Mucosa of rectum (tissue), 2 donors: Measurements from ENCODE around the gene ATAD2B.

ENCODE experiments used
- H3K27ac ChIP-seq, 2 donors: one replicate each; pipeline ENCODE4 v1.7.0; 2013; ENCODE audit warnings: inconsistent platforms in 2 of 2, low read depth in 2 of 2, low read length in 2 of 2
- H3K27me3 ChIP-seq, 2 donors: one replicate each; pipeline ENCODE4 v1.7.0; 2013; ENCODE audit warnings: low read length in 2 of 2; ENCODE audit not compliant: control insufficient read depth in 2 of 2, insufficient read depth in 2 of 2
- H3K36me3 ChIP-seq, 2 donors: one replicate each; pipeline ENCODE4 v1.7.0; 2013; ENCODE audit warnings: low read length in 2 of 2; ENCODE audit not compliant: control insufficient read depth in 2 of 2, insufficient read depth in 2 of 2
- H3K4me1 ChIP-seq, 2 donors: one replicate each; pipeline ENCODE4 v1.7.0; 2013; ENCODE audit warnings: low read length in 2 of 2, mild to moderate bottlenecking in 1 of 2; ENCODE audit not compliant: control insufficient read depth in 2 of 2, insufficient read depth in 2 of 2
- H3K4me3 ChIP-seq, 2 donors: one replicate each; pipeline ENCODE4 v1.7.0; 2013; ENCODE audit warnings: low read length in 2 of 2
- H3K9ac ChIP-seq, 2 donors: one replicate each; pipeline ENCODE4 v1.7.0; 2013; ENCODE audit warnings: low read length in 2 of 2, low read depth in 1 of 2, mild to moderate bottlenecking in 1 of 2
- H3K9me3 ChIP-seq, 2 donors: one replicate each; pipeline ENCODE4 v1.7.0; 2013; ENCODE audit warnings: low read length in 2 of 2; ENCODE audit not compliant: control insufficient read depth in 2 of 2
- donor health status: healthy.
- donor health status: Normal muscosa, but diverticular disease.

The ATAD2B gene

DNA sequence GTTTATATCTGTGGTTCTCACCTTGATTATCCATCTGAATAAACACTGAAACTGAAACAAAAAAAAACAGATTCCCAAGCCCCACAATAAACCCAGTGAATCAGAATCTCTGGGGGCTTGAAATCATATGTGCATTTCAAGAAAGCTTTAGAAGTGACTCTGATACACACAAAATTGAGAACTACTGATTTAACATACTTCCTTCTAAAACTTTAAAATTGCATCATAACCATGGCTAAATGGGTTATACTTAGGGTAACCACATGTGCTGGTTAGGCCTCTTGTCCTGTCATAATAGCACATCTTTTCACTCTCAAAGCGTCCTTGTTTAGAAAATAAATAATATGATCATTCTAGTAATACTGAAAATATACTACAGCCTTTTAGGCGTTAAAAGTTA is 100.9 kb downstream of the ATAD2B start:
- Histone ChIP-seq H3K4me1 (no peaks in the 10 kb centered on the region), H3K27ac (no peak overlapping the region), H3K4me3 (no peak overlapping the region), H3K27me3 (no peaks in the 10 kb centered on the region), H3K9me3 (no peaks in the 10 kb centered on the region), H3K9ac (no peak overlapping the region), H3K36me3 (peaks cover 4 to 19% of the 10 kb centered on the region in 2 donors)

DNA sequence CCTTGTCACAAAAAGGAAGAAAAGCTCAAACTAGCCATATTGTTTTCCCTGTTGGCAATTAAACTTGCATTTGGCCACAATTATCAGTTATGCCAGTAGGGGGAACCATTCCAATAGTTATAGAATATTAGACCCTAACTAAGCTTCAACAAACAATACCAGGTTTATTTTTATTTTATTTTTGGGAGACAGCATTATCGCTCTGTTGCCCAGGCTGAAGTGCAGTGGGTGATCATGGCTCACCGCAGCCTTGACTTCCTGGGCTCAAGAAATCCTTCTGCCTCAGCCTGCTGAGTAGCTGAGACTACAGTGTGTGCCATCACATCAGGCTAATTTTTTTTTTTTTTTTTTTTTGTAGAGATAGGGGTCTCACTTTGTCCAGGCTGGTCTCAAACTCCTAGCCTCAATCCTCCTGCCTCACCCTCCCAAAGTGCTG is 102.1 kb downstream of the ATAD2B start:
- Histone ChIP-seq H3K36me3 (peaks cover 4 to 19% of the 10 kb centered on the region in 2 donors), H3K27me3 (no peaks in the 10 kb centered on the region)

DNA sequence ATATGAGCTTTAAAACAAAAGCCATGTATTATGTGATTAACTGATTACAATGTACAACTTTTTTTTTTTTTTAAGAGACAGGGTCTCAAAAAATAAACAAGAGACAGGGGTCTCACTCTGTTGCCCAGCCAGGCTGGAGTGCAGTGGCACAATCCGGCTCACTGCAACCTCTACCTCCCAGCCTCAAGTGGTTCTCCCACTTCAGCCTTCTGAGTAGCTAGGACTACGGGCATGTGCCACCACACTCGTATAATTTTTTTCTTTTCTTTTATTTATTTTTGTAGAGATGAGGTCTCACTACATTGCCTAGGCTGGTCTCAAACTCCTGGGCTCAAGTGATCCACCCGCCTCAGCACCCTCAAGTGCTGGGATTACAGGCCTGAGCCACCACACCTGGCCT is 103.1 kb downstream of the ATAD2B start:
- Histone ChIP-seq H3K4me3 (no peak overlapping the region), H3K36me3 (peaks cover 4 to 19% of the 10 kb centered on the region in 2 donors), H3K27ac (no peak overlapping the region), H3K9ac (no peak overlapping the region), H3K9me3 (no peaks in the 10 kb centered on the region), H3K4me1 (no peaks in the 10 kb centered on the region), H3K27me3 (no peaks in the 10 kb centered on the region)

More for the DNA sequence above, 102.1 kb downstream of the ATAD2B start:
- Histone ChIP-seq H3K4me1 (no peaks in the 10 kb centered on the region), H3K4me3 (no peak overlapping the region), H3K9me3 (no peaks in the 10 kb centered on the region), H3K9ac (no peak overlapping the region), H3K27ac (no peak overlapping the region)

DNA sequence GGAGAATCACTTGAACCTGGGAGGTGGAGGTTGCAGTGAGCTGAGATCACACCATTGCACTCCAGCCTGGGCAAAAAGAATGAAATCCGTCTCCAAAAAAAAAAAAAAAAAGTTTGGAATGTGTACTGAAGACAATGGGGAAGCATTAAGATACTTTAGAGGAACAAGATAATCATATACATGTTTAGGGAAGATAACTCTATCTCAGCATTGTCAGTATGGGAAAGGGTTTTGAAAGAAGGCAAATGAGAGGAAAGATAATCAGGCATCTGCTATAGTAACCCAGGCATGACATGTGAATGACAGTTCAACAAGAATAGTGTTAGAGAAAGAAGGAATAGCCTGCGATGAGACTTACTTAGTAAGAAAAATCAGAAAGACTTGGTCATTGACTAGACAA is 112.0 kb downstream of the ATAD2B start:
- Histone ChIP-seq H3K4me1 (no peaks in the 10 kb centered on the region), H3K9ac (no peak overlapping the region), H3K9me3 (no peaks in the 10 kb centered on the region), H3K4me3 (no peak overlapping the region), H3K36me3 (peaks cover 6 to 9% of the 10 kb centered on the region in 2 donors), H3K27ac (no peak overlapping the region), H3K27me3 (no peaks in the 10 kb centered on the region)

DNA sequence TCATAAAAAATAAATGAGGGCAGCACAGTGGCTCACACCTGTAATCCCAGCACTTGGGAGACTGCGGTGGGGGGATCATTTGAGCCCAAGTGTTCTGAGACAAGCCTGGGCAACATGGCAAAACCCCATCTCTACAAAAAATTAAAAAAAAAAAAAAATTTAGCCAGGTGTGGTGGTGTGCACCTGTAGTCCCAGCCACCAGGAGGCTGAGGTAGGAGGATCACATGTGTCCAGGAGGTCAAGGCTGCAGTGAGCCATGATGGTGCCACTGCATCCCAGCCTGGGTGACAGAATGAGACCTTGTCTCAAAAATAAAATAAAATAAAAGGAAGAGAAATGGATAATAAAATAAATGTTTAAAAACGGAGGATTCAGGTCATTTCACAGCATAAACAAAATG is 113.5 kb downstream of the ATAD2B start:
- H3K9ac ChIP-seq = no peak overlapping the region
- no peak overlapping the region for H3K4me3 ChIP-seq
- no peaks in the 10 kb centered on the region for H3K4me1 ChIP-seq
- H3K9me3 ChIP-seq = no peaks in the 10 kb centered on the region
- H3K36me3 ChIP-seq = peaks cover 11 to 12% of the 10 kb centered on the region in 2 donors
- H3K27ac ChIP-seq = no peak overlapping the region
- no peaks in the 10 kb centered on the region for H3K27me3 ChIP-seq

DNA sequence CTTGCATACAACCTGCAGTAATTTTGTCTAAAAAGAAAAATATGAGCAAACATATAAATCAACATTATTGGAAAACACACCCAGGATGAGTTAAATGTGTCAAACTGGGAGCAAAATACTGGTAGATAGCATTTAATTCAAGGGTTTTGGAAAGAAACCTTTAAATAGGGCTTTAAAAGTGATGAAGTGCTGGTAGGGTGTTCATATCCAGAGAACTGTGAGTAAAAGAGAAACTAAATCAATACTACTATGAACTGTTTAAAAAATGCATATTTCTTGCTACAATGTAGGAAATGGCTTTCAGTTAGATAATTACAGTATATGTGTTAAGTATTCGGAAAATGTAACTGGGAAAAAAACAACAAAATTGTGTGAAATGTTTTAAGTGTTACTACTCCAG is 117.8 kb downstream of the ATAD2B start:
- Histone ChIP-seq H3K4me3 (no peak overlapping the region), H3K36me3 (peaks cover 11% of the 10 kb centered on the region in 2 donors), H3K9me3 (no peaks in the 10 kb centered on the region), H3K27me3 (no peaks in the 10 kb centered on the region), H3K9ac (no peak overlapping the region), H3K27ac (no peak overlapping the region), H3K4me1 (no peaks in the 10 kb centered on the region)

DNA sequence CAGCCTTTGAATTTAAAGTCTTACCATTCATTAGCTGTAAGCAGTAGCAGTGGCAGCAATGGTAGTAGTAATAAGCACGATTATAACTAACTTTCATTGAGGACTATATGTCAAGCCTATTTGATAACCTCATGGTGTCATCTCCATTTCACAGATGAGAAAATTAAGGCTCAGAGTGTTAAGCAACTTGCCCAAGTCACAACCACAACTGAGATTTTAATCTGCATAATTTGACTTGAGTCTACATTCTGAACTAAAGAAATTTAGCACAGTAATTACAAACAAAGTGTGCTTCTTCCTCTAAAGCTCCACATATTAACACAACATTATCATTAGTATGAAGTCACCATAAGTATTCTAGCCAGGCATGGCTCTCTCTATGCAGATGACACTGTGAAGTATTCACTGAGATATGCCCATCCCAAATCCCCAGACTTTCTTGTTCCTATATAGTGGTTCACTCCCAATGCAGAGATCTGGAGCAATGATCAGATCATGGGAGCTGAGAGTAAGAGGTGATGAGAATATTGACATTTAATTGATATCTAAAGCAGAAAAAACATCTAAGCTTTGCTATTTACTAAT is 120.2 kb downstream of the ATAD2B start:
- Histone ChIP-seq H3K9me3 (no peaks in the 10 kb centered on the region), H3K36me3 (peaks cover 11% of the 10 kb centered on the region in 2 donors), H3K4me3 (no peak overlapping the region), H3K9ac (no peak overlapping the region), H3K4me1 (no peaks in the 10 kb centered on the region), H3K27ac (no peak overlapping the region), H3K27me3 (no peaks in the 10 kb centered on the region)

DNA sequence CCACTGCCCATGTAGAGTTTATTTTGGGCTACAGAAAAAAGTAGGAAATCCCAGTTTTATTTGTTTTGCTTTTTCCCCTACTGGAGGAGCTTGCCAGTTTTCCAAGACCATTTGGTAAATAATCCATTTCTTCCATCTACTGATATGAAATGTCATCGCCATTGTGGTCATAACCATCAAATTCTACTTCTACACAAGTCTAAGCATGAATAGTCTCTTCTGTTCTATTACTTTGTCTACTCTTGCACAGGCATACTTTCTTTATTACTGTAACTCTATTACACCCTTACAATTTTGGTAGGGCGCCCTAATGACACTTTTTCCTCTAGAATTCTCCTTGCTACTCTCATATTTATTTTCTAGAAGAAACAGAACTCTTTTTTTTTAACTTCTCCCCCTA is 120.7 kb downstream of the ATAD2B start:
- Histone ChIP-seq H3K4me3 (no peak overlapping the region), H3K4me1 (no peaks in the 10 kb centered on the region), H3K9ac (no peak overlapping the region), H3K27ac (no peak overlapping the region), H3K9me3 (no peaks in the 10 kb centered on the region), H3K36me3 (peaks cover 11% of the 10 kb centered on the region in 2 donors), H3K27me3 (no peaks in the 10 kb centered on the region)

DNA sequence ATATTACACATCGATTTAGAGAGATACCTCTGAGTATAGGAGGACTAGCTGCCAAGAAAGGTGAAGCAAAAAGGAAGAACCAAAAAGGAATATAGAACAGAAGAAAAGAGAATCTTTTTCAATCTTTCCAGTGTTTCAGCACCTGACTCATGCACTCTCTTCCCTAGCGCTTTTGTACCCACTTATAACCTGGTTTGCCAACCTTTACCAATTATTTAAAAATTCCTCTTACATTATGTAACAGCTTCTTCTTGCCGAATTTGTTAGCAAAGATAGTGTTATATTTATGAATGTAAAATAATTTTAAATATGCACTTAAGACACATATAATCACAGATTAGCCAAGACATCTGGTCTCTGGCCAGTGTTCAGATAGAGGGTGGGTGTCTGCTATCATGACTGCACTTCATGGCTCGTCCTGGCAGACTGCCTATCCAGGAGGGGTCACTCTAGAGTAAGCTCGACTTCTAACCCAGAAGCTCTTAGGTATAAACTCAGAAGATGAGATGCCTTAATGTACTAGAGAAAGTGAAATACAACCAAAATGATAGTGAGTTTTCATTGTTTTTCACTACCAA is 122.9 kb downstream of the ATAD2B start:
- Histone ChIP-seq H3K36me3 (peaks cover 2 to 5% of the 10 kb centered on the region in 2 donors), H3K4me1 (no peaks in the 10 kb centered on the region), H3K9ac (no peak overlapping the region), H3K4me3 (no peak overlapping the region), H3K9me3 (no peaks in the 10 kb centered on the region), H3K27me3 (no peaks in the 10 kb centered on the region), H3K27ac (no peak overlapping the region)

DNA sequence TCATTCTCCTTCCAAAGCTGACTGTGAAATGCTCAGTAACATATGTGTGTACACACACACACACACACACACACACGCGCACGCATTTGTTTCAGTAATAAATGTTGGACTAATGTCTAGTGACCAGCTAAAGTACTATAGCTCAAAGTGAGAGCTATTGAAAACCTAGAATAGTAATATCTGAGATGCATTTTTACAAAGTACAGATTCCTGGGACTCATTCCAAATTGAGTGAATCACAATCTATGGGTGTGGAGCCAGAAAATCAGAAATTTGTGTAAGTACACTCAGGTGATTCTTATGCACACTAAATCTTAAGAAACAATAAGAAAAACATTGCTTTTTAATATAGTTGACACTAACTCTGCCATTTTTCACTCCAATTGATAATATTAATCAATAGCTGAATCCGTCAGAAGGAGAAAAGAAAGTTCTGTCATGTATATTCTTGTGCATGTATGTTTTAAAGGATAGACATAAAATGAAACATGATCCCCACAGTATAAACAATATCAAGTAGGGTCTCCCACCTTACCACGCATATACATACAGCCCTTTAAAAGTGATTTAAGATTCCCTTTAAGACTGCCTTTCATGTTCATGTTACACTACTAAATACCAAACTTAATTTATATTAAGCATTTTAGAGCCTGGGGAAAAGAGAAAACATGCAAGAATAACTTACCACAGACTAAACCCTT is 123.5 kb downstream of the ATAD2B start:
- H3K27me3 ChIP-seq = no peaks in the 10 kb centered on the region
- H3K9me3 ChIP-seq = no peaks in the 10 kb centered on the region
- H3K36me3 ChIP-seq = peaks cover 2 to 3% of the 10 kb centered on the region in 2 donors
- no peak overlapping the region for H3K4me3 ChIP-seq
- H3K9ac ChIP-seq = no peak overlapping the region
- H3K4me1 ChIP-seq = no peaks in the 10 kb centered on the region
- no peak overlapping the region for H3K27ac ChIP-seq
